Parathyroid adenoma (tissue), 2 donors: Measurements from ENCODE around the gene REC8.
"Not testable (repeated sequence)": the region's sequence is repeated elsewhere in the genome, so short reads cannot be mapped to it uniquely, and the experiment has no call there.

Source experiments
- H2AFZ ChIP-seq: fragments of 300-600 bp; sonication (generic); one replicate; pipeline ENCODE4 v1.7.0; 2017; ENCODE audit warnings: antibody characterized with exemption, mild to moderate bottlenecking
- H3K27ac ChIP-seq: fragments of 300-600 bp; sonication (generic); one replicate; pipeline ENCODE4 v1.7.0; 2017
- H3K27me3 ChIP-seq: fragments of 300-600 bp; sonication (generic); one replicate; pipeline ENCODE4 v1.7.0; 2017; ENCODE audit warnings: low read length; ENCODE audit not compliant: control insufficient read depth, insufficient read depth
- H3K36me3 ChIP-seq: fragments of 300-600 bp; sonication (generic); one replicate; pipeline ENCODE4 v1.7.0; 2017; ENCODE audit warnings: low read length; ENCODE audit not compliant: control insufficient read depth, insufficient read depth
- H3K4me1 ChIP-seq: fragments of 300-600 bp; sonication (generic); one replicate; pipeline ENCODE4 v1.7.0; 2017; ENCODE audit warnings: control low read depth
- H3K4me2 ChIP-seq: fragments of 300-600 bp; sonication (generic); one replicate; pipeline ENCODE4 v1.7.0; 2017; ENCODE audit warnings: low read length
- H3K4me3 ChIP-seq: fragments of 300-600 bp; sonication (generic); one replicate; pipeline ENCODE4 v1.7.0; 2017; ENCODE audit warnings: low read depth, low read length
- H3K79me2 ChIP-seq: fragments of 300-600 bp; sonication (generic); one replicate; pipeline ENCODE4 v1.7.0; 2017; ENCODE audit warnings: control low read depth
- H3K9ac ChIP-seq: fragments of 300-600 bp; sonication (generic); one replicate; pipeline ENCODE4 v1.7.0; 2017; ENCODE audit warnings: mild to moderate bottlenecking
- H3K9me3 ChIP-seq: fragments of 300-600 bp; sonication (generic); one replicate; pipeline ENCODE4 v1.7.0; 2017; ENCODE audit warnings: low read length; ENCODE audit not compliant: control insufficient read depth
- TF ChIP-seq, protein P1 (sequence below): fragments of 300-600 bp; sonication (generic); IDR thresholded peaks from one replicate; pipeline ENCODE4 v1.7.0; 2017; ENCODE audit warnings: antibody characterized with exemption, mild to moderate bottlenecking
- donor health status: primary hyperparathyroidism.

The REC8 gene

DNA sequence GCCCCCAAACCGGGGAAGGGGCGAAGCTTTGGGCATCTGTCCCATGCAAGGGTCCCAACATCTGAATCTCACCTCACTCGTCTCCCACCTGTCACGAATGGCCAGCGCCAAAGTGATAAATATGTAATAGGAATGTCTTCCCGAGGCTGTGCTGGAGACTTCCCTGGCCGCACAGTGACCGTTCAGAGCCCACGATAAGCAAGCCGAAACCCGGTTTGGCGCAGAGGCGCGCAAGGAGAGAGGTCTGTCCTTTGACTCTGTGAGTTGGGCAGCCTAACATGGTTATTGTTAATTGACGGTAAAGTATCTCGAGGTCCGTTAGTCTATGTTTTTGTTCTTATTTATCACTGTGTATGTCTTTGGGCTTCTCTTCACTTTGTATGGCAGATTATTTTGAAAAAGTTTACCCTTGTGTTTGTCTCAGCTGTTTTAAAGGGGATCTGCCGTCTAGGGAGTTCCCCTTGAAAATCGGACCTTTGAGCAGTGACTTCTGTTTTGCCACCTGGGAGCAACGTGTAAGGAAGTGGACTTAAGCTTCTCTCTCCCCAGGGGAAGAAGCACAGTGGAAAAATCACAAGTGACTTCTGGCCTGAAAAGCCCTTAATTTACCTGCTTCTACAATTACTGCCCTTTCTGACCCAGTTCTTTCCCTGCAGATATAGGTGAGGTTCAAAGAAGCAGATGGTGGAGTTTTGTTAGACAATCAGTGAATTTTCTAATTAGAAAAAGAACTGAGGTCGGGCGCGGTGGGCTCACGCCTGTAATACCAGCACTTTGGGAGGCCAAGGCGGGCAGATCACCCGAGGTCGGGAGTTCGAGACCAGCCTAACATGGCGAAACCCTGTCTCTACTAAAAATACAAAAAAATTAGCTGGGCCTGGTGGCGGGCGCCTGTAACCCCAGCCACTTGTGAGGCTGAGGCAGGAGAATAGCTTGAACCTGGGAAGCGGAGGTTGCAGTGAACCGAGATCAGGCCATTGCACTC lies 24.5 kb downstream of the REC8 start:
- Histone ChIP-seq H2AFZ (peak overlapping the region; percentile 97), H3K4me3 (peak overlapping the region; percentile 100), H3K27ac (peak overlapping the region; percentile 99), H3K4me2 (peak overlapping the region; percentile 95), H3K9ac (peak overlapping the region; percentile 99), H3K4me1 (peaks cover 9% of the 10 kb centered on the region), H3K36me3 (no peaks in the 10 kb centered on the region), H3K27me3 (no peaks in the 10 kb centered on the region), H3K9me3 (no peaks in the 10 kb centered on the region), H3K79me2 (peaks cover 26% of the 10 kb centered on the region)
- TF ChIP-seq, protein P1, sequence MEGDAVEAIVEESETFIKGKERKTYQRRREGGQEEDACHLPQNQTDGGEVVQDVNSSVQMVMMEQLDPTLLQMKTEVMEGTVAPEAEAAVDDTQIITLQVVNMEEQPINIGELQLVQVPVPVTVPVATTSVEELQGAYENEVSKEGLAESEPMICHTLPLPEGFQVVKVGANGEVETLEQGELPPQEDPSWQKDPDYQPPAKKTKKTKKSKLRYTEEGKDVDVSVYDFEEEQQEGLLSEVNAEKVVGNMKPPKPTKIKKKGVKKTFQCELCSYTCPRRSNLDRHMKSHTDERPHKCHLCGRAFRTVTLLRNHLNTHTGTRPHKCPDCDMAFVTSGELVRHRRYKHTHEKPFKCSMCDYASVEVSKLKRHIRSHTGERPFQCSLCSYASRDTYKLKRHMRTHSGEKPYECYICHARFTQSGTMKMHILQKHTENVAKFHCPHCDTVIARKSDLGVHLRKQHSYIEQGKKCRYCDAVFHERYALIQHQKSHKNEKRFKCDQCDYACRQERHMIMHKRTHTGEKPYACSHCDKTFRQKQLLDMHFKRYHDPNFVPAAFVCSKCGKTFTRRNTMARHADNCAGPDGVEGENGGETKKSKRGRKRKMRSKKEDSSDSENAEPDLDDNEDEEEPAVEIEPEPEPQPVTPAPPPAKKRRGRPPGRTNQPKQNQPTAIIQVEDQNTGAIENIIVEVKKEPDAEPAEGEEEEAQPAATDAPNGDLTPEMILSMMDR, result no peak

DNA sequence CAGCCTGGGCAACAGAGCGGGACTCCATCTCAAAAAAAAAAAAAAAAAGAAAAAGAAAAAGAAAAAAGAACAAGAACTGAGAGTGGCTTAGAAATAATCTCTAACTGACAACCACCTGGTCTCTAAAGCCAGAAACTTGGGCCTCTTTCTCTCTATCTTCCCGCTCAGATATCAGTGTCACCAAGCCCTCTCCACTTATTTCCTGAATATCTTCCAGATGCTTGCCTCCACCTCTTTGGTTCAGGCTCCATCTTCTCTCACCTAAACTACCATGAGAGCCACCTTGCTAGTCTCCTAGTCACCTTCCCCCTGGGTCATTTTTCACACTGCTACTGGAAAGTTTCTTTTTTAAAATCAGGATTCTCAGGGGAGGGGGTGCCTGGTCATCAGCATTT lies 25.2 kb downstream of the REC8 start:
- Histone ChIP-seq H3K4me3 (no peak overlapping the region), H3K4me2 (peak overlapping the region; percentile 44), H3K4me1 (peaks cover 9% of the 10 kb centered on the region), H2AFZ (no peak overlapping the region), H3K79me2 (peaks cover 27% of the 10 kb centered on the region), H3K27ac (no peak overlapping the region), H3K9me3 (no peaks in the 10 kb centered on the region), H3K9ac (no peak overlapping the region), H3K36me3 (no peaks in the 10 kb centered on the region), H3K27me3 (no peaks in the 10 kb centered on the region)
- TF ChIP-seq, protein P1, result no peak

DNA sequence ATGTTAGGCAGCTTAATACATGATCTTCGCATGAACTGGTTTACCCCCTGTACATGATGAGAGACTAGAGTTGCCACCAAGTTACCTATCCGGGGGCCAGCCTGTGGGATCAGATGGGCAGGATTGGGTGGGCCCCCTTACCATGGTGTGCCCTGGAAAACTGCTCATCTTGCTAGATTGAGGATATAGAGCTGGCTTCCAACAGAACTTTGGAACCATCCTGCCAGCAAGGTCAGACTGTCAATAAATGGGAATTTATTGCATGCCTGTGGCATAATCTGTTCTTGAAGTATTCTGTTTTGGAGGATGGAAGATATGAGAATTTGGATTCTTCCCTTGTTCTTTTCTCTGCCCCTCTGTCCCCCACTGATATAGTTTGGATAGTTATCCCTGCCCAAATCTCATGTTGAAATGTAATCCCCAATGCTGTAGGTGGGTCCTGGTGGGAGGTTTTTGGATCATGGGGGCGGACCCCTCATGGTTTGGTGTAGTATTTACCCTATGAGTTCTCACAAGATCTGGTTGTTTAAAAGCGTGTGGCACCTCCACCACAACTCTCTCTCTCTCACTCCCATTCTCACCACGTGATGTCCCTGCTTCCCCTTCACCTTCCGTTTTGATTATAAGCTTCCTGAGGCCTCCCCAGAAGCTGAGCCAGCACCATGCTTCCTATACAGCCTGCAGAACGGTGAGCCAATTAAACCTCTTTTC lies 27.1 kb downstream of the REC8 start:
- TF ChIP-seq, protein P1, result no peak
- peaks cover 40% of the 10 kb centered on the region for H3K79me2 ChIP-seq
- H2AFZ ChIP-seq, result no peak overlapping the region
- no peak overlapping the region for H3K9ac ChIP-seq
- no peak overlapping the region for H3K27ac ChIP-seq
- H3K4me2 ChIP-seq, result no peak overlapping the region
- no peak overlapping the region for H3K4me3 ChIP-seq
- no peaks in the 10 kb centered on the region for H3K9me3 ChIP-seq
- no peaks in the 10 kb centered on the region for H3K27me3 ChIP-seq
- no peaks in the 10 kb centered on the region for H3K36me3 ChIP-seq
- H3K4me1 ChIP-seq, result peaks cover 9% of the 10 kb centered on the region

DNA sequence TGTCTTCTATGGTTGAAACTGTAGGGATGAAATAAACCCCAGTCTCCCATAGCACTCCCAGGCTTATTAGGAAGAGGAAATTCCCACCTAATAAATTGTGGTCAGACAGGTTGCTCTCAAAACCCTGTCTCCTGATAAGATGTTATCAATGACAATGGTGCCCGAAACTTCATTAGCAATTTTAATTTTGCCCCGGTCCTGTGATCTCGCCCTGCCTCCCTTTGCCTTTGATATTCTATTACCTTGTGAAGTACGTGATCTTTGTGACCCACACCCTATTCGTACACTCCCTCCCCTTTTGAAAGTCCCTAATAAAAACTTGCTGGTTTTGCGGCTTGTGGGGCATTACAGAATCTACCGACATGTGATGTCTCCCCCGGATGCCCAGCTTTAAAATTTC lies 30.7 kb downstream of the REC8 start:
- H3K4me3 ChIP-seq, H3K4me1 ChIP-seq, H3K27ac ChIP-seq, H3K36me3 ChIP-seq, H2AFZ ChIP-seq, H3K9ac ChIP-seq, H3K4me2 ChIP-seq, H3K27me3 ChIP-seq, H3K9me3 ChIP-seq: not testable (repeated sequence)
- peaks cover 30% of the 10 kb centered on the region for H3K79me2 ChIP-seq

DNA sequence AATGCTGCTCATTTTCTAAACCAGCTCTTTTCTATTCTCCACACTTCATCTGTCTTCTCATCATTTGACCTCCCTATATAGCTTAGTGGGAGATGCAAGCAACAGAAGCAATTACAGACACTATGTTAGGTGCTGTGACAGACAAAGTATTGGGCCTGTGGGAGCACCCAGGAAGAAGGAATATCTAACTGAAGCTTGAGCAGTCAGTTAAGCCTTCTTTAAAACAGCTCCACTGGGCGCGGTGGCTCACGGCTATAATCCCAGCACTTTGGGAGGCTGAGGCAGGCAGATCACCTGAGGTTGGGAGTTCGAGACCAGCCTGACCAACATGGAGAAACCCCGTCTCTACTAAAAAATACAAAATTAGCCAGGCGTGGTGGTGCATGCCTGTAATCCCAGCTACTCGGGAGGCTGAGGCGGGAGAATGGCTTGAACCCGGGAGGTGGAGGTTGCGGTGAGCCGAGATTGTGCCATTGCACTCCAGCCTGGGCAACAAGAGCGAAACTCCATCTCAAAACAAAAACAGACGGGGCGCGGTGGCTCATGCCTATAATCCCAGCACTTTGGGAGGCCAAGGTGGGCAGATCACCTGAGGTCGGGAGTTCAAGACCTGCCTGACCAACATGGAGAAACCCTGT lies 31.5 kb downstream of the REC8 start:
- H3K9ac ChIP-seq, H3K36me3 ChIP-seq, H3K4me2 ChIP-seq, H3K4me1 ChIP-seq, H3K9me3 ChIP-seq, H3K27me3 ChIP-seq, H3K4me3 ChIP-seq, H2AFZ ChIP-seq, H3K27ac ChIP-seq: not testable (repeated sequence)
- peaks cover 27% of the 10 kb centered on the region for H3K79me2 ChIP-seq
